ENCODE data around the gene MTUS2.

MTUS2 gene

GRCh38 chr13:29484796-29485195, 664.7 kb downstream of the MTUS2 start:
- DNase-seq (ENCODE audit: low read depth in 3 of 3), result no peak

- no peak for DNase-seq (ENCODE audit: low read depth in 3 of 3)
Measured at GRCh38 chr13:29486551-29486950, 666.4 kb downstream of the MTUS2 start.

DNA sequence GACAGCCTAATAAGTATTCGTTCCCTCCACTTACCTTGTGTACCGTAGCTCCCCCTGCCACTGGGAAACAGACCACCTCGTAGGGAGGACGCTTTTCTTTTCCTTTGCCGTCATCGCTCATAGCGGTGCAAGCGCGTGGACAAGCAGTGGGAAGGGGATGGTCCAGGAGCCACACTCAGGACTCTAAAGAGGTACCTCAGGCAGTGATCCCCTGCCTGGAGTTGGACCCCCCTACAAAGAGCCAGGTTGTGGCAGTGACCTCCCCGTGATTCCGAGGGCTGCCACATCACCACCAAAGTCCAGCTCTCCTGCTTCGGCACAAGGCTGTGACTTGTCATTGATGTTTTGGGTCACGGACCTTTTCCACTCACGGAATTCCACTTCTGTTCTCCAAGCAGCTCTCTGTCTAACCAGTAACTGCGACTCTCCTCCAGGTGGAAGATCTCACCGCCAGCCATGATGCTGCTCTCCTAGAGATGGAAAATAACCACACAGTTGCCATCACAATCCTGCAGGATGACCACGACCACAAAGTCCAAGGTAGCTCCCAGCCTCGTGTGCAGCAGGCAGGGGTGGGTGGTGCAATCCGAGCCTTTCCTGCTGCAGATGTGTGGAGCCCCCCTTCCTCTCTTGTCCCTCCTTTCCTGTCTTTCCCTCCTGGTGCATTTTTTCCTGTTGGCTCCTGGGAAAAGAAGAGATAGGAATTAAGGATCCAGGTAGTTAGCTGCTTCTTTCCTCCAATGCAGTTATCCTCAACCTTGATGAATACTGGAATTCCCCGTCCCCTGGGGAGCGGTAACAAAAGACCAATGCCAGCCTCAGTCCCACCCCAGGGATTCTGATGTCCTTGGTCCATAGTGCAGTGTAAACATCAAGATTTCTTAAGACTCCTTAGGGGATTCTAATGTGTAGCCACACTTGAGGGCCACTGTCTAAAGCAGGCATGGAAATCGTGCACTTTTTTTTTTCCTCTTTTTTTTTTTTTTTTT, 667.6 kb downstream of the MTUS2 start:
- no peak for DNase-seq (ENCODE audit: low read depth in 3 of 3)

- no peak for DNase-seq (ENCODE audit: low read depth in 3 of 3)
Measured at GRCh38 chr13:29489650-29490560, 669.8 kb downstream of the MTUS2 start.

DNA sequence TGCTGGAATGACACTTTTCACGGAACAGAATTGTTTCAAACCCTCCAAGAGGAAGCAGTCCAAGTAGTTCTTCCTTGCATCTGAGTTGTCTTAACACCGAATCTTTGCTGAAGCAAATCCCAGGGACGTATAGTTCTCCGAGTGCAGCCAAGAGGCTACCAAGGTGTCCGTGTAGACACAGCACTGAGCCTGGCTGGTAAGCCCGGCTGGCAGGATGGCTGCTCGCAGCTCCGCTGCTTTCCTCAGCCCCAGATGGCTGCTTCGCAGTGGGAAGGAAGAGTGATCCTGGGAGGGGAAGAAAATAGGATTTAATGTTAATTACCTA, 670.4 kb downstream of the MTUS2 start:
- no peak for DNase-seq (ENCODE audit: low read depth in 3 of 3)

DNA sequence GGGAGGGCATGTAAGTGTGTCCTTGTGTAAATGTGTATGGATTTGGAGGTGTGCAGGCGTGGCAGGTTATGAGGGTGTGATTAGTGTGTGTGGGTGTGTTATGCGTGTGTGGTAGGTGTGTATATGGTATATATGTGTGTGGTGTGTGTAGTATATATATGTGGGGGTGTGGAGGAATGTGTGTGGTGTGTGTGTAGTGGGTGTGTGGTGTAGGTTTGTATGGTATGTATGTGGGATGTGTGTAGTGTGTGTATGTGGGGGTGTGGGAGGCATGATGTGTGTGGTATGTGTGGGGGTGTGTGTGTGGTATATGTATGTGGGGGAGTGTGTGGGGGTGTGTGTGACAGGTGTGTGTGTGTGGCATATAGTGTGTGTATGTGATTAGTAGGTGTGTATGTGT, 671.1 kb downstream of the MTUS2 start:
- DNase-seq (ENCODE audit: low read depth in 3 of 3), result no peak

GRCh38 chr13:29493796-29494195, 673.7 kb downstream of the MTUS2 start:
- DNase-seq (ENCODE audit: low read depth in 3 of 3), result no peak

DNA sequence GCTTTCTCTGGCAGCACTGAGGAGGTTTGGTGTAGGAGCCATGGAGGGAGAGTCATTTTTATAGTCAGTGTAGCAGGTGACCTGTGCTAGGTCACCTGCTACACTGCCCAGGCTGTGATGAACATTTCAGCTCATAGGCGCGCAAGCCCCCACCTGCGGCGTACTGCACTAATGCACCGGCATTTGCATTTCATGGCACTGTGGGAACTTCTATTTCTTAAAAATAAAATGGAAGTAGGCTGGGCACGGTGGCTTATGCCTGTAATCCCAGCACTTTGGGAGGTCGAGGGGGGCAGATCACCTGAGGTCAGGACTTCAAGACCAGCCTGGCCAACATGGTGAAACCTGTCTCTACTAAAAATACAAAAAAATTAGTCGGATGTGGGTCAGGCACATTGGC, 674.4 kb downstream of the MTUS2 start:
- no peak for DNase-seq (ENCODE audit: low read depth in 3 of 3)

DNA sequence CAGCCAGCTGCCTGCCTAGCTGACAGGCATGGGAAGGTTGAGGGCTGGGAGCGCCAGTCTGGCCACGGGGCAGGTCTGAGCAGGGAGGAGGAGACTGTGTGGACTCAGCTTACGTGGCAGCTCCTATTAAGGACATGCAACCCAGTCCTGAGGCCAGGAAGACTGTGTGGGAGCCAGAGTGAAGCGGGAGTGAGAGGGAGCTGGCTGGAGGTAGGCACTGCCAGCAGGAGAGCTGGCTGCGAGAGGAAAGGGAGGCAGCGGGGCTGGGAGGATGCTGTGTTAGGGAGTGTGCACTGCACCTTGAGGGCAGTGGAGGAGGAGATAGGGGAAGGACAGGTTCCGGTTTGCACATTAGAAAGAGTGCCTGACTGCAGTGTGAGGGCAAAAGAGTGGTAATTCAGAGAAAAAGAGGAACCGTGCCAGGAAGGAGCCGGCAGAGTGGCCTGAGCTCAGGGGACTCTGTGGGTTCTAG, 676.1 kb downstream of the MTUS2 start:
- no peak for DNase-seq (ENCODE audit: low read depth in 3 of 3)

- DNase-seq (ENCODE audit: low read depth in 3 of 3), result no peak
Measured at GRCh38 chr13:29497137-29497654, 677.1 kb downstream of the MTUS2 start.

DNA sequence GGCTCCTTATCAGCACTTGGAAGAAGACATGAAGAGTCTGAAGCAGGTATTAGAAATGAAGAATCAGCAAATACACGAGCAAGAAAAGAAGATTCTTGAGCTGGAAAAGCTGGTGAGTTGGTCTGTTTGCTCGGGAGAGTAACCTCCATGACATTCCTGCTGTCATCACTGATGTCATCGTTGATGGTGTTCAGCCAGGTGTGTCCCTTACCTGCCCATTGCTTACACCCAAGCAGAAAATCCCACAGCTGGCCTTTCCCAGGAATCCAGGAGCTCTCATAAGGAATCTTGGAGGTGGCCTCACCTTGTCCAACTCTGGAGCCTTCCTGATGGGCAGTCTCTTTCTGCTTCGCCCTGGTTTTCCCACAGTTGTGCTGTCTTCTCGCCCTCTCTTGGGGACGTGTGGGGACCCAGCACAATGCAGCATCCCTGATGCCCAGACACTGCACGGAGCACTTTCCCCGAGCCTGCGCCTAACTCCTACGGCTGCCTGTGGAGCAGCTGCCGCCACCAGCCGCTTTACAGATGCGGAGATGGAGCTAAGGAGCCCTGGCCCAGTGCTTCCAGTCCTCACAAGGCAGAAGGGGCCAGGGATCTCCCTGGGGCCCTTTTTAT, 678.4 kb downstream of the MTUS2 start:
- no peak for DNase-seq (ENCODE audit: low read depth in 3 of 3)

DNA sequence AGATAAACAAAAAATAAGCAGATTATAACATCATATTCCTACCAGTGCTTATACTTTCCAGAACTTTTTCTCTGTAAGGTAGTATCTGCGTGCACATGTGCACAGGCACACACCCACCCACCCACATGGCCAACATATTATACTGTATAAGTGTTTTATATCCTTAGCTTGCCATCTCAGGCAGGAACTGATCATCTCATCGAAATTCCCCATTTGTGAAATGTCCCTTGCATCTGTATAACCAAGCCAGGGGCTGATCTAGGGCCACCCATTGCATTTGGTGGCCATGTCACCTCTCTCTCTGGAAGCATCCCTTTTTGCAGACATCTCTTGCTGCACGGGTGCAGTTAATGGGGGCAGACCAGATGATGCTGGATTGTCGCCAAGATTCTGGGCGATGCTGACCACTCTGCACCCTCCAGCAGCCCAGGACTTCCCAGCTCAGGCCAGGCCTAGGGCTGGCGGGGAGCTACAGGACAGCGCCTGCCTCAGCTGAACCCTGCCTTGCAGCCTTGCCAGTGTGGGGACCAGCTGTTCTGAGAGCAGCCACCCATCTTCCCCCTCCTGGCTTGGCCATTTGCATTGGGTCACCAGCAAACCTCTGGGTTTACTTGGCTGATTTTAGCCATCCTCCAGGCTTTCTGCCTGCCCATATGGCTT, 679.5 kb downstream of the MTUS2 start:
- DNase-seq (ENCODE audit: low read depth in 3 of 3), result no peak

DNA sequence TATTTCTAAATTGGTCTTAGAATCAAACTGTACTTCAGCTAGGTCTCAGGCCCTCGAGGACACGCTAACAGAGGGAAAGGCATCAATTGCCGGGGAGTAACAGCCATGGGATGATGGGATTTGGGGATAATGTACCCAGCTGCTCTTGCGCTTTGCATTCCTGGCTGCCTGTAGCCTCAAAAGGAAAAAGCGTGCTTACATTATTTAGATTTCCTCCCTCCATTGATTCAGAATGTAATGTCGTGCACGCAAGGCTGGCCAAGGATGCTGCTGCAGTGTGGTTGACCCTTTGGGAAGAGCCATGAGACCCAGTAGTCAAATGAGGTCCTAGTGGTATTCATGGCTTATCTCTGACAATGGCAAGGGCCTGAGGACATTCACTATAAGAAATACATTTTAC, 680.2 kb downstream of the MTUS2 start:
- no peak for DNase-seq (ENCODE audit: low read depth in 3 of 3)

- DNase-seq (ENCODE audit: low read depth in 3 of 3), result no peak
Measured at GRCh38 chr13:29501674-29502073, 681.5 kb downstream of the MTUS2 start.

- no peak for DNase-seq (ENCODE audit: low read depth in 3 of 3)
Measured at GRCh38 chr13:29502391-29503008, 682.4 kb downstream of the MTUS2 start.

GRCh38 chr13:29503041-29503837, 683.1 kb downstream of the MTUS2 start:
- DNase-seq (ENCODE audit: low read depth in 3 of 3), result no peak

GRCh38 chr13:29504691-29505090, 684.6 kb downstream of the MTUS2 start:
- no peak for DNase-seq (ENCODE audit: low read depth in 3 of 3)

DNA sequence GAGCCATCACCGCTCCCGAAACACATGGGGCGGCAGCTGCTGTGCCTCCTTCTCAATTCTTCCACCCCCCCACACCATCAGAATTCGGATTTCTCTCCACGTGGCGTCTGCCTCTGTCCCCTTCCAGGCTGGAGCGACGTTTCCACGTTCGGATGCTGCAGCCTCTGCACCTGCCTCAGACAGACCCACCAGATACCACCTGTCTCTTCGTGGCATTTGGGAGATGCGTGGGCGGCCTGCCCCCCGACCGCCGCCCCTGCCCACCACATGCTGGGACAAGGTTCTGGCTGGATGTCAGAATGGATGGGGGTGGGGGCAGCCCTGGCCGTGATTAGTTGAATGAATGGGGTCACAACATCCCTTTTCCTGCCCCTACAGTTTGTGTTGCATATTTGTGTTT, 685.4 kb downstream of the MTUS2 start:
- DNase-seq (ENCODE audit: low read depth in 3 of 3), result no peak

- no peak for DNase-seq (ENCODE audit: low read depth in 3 of 3)
Measured at GRCh38 chr13:29505950-29506349, 685.8 kb downstream of the MTUS2 start.

DNA sequence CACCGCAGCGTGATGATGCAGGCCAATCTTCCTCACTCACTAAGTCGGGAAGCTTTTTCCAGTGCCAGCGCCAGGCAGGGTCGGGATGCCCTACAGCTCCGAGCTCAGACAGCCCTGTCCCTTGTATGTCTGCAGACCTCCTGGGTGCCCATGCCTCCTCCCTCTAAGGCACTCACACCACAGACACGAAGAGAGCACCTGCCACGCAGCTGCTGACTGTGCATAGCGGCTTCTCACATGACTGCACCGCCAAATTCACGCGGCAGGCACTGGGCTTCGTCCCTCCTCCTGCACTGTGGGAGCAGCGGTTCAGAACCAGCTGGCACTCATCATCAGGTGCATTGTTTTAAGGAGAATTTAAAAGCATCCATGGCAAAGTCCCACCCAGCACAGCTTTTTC, 687.2 kb downstream of the MTUS2 start:
- no peak for DNase-seq (ENCODE audit: low read depth in 3 of 3)

All from stimulated activated CD4-positive, alpha-beta T cell treated with anti-CD3 and anti-CD28 coated beads, TNF-alpha, amount 100 ng/mL, for 24 hours (primary cell).